IPS-NIHi11 (cell line): ENCODE results near the gene THUMPD3.
A peak's percentile ranks its signal among the peaks of the same experiment; 100 is the strongest.

Experiments
- DNase-seq: peaks from one replicate; pipeline ENCODE4 v3.0.0; 2012; ENCODE audit warnings: mixed read lengths, low spot score

THUMPD3 gene

GRCh38 chr3:9397332-9397905 lies 34.6 kb downstream of the THUMPD3 start, which contains the start of gene SETD5:
Gene SETD5, plus strand, starts transcription at chr3:9397615. Its CDS starts 31,324 bp downstream, at chr3:9428939.
- DNase-seq: peak; percentile 90

DNA sequence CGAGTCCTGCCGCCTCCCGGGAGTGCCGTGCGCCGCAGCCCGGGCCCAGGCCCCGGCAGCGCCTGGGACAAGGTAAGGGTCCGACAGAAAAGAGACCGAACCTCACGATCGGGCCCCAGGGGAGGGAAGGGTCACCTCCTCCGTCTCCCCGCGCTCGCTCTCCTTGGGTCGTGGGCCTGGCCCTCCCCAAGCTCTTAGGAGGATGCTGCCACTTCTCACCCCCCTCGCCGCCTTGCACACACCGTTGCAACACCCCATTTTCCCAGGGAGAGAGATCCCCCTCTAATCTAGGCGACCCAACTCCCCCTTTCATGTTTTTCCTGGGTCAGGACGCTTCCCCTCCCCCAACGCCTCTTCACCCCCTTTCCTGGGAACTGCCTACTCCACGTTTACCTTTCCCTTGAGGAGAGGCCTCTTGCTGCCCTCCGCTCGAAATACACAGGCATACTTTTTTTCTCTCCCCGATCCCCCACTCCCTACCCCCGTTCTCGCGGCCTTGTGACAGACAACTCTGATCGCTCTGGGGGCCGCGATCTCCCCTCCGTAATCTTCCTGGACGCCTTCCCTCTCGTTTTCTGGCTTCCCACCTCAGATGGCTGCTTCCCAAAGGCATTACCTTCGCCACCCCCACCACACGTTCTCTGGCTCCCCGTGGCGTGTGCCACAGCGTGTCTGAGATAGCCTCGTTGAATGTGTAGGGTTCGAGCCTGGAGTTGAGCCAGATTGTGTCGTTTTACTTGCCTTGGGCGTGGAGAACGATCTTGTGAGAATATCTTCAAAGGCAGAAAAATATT lies 35.2 kb downstream of the THUMPD3 start:
- DNase-seq: peak; percentile 22

DNA sequence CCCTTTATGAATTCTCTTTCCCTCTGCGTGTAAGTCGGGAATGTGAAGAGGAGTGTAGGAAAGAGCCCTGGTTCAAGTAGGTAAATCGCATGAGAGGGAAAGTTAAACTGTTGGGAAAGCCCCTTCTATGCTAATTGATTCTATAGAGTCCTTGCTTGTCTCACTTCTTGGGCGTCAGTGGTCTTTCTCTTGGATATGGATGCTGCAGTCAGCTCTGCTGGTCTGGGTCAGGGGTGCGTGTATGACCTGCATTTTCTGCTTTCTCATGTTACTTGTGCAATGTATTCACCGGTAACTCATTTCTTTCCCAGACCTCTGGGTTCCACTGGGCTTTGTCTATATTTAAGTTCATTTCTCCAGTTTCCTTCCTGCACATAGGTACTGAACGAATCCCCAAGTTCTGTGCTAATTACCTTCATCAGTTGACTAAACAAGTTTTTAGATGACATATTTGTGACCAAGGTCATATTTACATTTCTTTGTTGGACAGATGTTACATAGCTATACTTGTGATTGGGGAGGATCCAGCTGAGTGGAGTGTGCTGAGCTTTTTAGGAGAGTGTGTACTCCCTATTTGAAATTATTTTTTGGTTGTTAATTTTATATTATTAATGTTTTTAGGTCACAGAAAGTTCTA lies 36.0 kb downstream of the THUMPD3 start:
- peak; percentile 23 for DNase-seq

DNA sequence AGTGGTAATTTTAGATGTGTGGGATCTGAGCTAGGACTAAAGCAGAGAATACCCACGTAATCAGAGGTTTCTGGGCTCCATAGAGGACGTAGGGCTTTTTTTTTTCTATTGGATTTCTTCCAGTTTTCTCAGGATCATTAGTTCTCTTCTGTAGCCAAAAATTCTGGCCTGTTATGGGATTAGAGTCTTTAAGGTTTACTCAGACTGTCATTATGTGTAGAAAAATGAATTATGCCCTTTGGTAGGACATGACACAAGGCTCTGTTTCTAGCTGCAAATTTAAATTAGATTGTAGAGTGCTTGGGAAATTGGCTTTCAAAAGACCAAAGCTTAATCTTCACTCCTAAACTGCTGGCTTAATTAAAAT lies 36.5 kb downstream of the THUMPD3 start:
- DNase-seq: no peak

DNA sequence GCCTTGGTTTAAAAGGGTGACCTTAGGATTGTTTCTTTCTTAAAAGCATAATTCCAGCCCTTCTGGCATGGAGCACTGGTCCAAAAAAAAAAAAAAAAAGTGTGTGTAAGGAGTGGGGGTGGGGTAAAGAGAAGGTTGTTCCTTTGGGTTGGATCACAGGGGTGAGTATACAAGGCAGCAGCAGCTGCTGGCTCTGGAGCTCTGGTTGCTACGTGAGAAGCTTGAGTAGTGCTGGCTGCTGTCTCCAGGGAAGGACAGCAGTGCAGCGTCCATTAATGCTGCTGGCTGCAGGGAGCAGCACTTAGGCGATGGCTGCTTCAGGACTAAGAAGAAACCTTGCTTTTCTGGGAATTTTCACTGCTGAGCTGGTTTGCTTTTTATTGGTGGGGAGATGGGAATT lies 36.9 kb downstream of the THUMPD3 start:
- DNase-seq: peak; percentile 47

GRCh38 chr3:9400616-9401015 lies 37.8 kb downstream of the THUMPD3 start:
- no peak for DNase-seq

- no peak for DNase-seq
Measured at GRCh38 chr3:9401986-9402385, 39.1 kb downstream of the THUMPD3 start.

DNA sequence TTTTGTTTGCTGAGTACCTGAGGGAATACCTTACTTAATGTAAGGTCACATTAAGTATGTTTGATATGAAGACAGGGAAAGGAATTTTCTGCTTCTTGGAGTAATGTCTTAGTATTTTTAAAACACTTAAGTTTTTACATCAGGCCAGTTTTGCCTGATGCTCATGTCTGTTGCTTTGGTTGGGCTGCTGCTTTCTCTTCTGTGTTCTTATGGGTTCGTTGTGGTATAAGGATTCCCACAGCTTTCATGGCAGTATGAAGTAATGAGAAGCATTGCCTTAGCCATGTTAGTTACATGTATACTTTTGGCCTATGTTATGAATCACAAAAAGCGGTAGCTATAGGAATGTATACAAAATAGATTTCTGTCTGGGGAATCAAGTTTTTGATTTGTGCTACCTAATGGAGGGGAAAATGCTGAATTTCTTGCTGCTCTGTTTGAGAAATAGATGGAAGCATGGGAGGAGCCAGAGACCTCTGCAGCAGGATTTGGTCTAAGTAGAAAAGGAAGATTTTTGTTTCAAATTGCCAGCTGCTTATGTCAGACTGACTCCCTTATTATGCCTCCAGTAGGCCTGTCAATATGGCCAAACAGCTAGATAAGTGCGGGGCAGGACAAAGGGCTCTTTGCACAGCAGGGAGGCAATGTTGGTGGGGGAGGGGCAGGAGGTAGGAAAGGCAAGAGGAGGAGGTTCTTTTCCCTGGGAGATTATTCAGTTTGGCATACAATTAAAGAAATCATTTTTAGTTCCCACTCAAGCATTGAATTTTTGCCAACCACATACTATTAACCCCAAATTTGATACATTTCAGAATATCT lies 39.8 kb downstream of the THUMPD3 start:
- peak; percentile 70 for DNase-seq

- no peak for DNase-seq
Measured at GRCh38 chr3:9403463-9403862, 40.6 kb downstream of the THUMPD3 start.

DNA sequence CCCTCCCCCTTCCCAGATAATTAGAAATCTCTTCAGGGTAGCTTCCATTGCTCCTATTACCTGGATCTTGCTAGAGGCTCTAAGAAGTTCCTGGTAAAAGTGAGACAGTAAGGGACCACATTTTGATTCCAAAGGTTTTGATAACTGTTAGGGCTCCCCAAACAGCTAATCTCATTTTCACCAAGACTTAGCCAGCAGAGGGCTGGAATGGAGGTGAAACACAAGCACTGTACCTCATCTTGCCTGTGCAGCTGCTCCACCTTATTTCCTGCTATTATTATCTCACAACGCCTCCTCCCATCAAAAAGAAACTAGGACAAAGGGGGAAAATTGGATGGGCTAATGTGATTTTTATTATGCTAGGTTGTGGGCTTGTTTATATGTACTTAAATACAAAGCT lies 41.8 kb downstream of the THUMPD3 start:
- no peak for DNase-seq

- DNase-seq: no peak
Measured at GRCh38 chr3:9405756-9406155, 42.9 kb downstream of the THUMPD3 start.

- DNase-seq: no peak
Measured at GRCh38 chr3:9406856-9407626, 44.2 kb downstream of the THUMPD3 start.

- no peak for DNase-seq
Measured at GRCh38 chr3:9408061-9408460, 45.2 kb downstream of the THUMPD3 start.

GRCh38 chr3:9408546-9408945 lies 45.7 kb downstream of the THUMPD3 start:
- DNase-seq: no peak

DNA sequence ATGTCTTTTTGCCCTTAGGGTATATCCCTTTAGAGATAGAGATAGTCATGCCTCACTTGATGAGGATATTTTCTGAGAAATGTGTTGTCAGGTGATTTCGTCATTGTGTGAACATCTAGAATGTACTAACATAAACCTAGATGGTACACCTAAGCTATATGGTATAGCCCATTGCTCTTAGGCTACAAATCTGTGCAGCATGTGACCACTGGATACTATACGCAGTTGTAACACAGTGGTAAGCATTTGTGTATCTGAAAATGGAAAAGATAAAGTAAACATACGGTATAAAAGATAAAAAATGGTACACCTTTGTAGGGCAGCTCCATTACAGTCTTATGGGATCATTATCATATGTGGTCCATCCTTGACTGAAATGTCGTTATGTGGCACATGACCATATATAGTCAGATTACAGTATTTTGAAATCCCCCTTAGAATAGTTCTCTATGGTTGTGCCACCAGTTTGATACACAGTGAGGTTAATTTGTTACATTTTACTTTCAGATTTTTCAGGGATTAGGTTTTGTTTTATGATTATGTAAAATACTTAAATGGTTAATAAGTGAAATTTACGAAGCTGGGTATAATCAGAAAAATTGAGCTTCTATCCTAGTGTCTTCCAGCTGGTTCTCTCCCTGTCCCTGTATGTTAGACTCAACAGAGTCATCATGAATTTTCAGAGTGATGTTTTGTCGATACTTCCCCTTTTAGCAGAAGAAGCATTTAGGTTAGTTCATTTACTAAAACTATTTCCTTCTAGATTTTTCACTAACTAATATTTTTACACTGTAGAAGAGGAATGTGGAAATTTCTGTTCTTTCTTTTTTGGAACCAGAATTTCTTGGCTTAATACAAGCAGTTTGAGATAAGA lies 47.4 kb downstream of the THUMPD3 start:
- no peak for DNase-seq

- DNase-seq: no peak
Measured at GRCh38 chr3:9411302-9411701, 48.4 kb downstream of the THUMPD3 start.

DNA sequence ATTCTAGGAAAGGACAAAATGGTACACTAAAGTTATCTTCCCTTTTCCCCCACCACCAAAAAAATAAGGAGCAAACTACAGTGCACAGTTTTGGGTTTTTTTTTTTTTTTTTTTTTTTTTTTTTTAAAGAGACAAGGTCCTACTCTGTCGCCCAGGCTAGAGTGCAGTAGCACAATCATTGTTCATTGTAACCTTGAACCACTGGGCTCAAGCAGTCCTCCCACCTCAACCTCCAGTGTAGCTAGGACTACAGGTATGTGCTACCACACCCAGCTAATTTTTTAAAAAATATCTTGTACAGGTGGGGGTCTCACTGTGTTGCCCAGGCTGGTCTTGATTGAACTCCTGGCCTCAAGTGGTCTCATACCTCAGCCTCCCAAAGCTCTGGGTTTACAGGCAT lies 49.4 kb downstream of the THUMPD3 start:
- DNase-seq: no peak

GRCh38 chr3:9414826-9415225 lies 52.0 kb downstream of the THUMPD3 start:
- no peak for DNase-seq

- no peak for DNase-seq
Measured at GRCh38 chr3:9415485-9416138, 52.8 kb downstream of the THUMPD3 start.

GRCh38 chr3:9416139-9416780 lies 53.4 kb downstream of the THUMPD3 start:
- DNase-seq: no peak
